Stimulated activated CD4-positive, alpha-beta T cell treated with anti-CD3 and anti-CD28 coated beads, Interleukin-1b, Interleukin-23, amount 100 ng/mL, for 48 hours (primary cell): ENCODE data around the gene KRTDAP.

Experiments used
- DNase-seq: peaks from one replicate; pipeline ENCODE4 v3.0.0-alpha.2; 2020

The KRTDAP gene

GRCh38 chr19:35449359-35450043 is 40.8 kb downstream of the KRTDAP start:
- no peak for DNase-seq

DNA sequence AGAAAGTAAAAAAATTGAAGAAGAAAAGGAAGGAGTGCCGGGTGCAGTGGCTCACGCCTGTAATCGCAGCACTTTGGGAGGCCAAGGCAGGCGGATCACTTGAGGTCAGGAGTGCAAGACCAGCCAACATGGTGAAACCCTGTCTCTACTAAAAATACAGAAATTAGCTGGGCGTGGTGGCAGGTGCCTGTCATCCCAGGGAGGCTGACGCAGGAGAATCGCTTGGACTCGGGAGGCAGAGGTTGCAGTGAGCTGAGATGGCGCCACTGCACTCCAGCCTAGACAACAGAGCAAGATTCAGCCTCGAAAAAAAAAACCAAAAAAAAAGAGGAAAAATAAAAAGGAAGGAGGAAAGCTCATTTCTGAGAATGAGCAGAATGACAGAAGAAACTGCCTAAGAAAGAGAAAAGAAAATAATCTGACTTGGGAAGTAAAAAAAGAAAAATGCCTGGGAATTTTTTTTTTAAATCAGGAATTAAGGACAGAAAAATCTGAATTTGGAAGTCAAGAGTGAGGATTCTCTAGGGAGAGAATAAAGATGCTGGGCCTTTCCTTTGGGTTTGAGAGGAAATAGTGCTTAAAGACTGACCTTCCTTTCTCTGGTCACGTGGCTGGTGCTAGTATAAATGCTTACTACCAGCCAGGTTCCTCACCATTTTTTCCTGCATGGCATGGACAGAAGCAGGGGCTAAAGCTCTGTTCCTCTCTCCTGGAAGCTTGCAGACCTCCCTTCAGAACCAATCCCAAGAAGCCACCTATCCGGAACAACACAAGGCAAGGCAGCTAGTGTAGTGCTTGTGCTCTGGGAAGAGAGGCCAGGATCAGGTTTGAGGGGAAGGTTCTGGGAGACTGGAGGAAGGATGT is 42.4 kb downstream of the KRTDAP start, which contains the start of gene FFAR2:
Gene FFAR2 (plus strand): TSS at position 652 of the 864 bp plus-strand sequence. CDS start 1,458 bp downstream, outside the sequence.
- no peak for DNase-seq

DNA sequence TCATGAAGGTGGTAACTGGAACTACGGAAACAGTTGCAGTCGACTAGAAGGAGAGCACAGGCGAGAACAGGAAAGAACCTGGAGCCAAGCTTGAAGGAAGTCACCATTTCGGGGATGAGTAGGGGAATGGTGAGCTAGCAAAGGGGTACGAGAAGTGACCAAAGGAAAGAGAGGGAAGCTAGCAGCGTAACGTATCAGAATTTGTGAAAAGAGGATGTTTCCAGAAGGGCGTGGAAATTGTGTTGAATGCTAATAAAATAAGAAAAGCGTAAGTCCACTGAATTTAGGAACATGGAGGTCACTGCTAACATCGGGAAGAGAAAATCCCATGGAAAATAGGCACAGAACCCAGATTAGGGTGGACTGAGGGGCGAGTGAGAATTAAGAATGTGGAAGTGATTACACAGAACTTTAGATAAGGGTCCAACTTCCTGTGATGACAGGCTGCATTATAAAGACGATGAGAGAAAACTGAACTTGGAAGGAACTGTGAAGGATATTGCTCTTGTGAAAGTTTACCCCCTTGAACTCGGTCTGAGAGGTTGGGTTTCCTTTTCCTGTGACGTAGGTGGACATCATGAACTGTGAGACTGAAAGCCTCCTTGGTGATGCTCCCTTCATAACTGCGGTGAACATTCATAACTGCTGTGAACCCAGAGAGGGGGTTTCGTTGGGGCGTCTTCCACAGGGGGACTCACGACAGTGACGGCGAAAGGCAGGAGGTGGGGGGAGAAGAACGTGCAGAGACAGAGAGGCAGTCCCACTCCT is 44.3 kb downstream of the KRTDAP start:
- DNase-seq: peak; percentile 15

GRCh38 chr19:35444735-35445134 is 45.5 kb downstream of the KRTDAP start:
- no peak for DNase-seq

DNA sequence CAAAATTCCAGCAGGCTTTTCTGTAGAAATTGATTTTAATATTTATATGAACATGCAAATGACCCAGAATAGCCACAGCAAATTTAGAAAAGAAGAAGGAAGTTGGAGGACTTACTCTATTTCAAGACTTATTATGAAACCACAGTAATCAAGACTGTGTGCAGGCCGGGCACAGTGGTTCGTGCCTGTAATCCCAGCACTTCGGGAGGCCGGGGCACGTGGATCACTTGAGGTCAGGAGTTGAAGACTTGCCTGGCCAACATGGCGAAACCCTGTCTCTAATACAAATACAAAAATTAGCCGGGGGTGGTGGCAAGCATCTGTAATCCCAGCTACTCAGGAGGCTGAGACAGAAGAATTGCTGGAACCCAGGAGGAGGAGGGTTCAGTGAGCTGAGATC is 48.2 kb downstream of the KRTDAP start:
- no peak for DNase-seq

- DNase-seq: no peak
Measured at GRCh38 chr19:35439921-35440320, 50.3 kb downstream of the KRTDAP start.

GRCh38 chr19:35438527-35438926 is 51.7 kb downstream of the KRTDAP start:
- no peak for DNase-seq

DNA sequence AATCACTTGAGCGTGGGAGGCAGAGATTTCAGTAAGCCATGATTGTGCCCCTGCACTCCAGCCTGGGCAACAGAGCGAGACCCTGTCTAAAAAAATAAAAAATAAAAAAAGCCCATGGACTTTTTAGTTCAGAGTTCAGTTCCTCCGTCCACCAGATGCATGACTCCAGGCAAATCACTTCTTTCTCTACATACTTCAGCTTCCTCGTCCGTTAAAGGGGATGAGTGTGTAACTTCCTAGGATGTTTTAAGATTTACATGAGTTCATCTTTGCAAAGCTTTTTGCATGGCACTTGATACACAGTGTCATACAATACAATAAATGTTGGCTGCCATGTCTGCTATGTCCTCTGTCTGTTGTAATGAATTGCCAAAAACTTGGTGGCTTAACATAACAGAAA is 52.2 kb downstream of the KRTDAP start:
- no peak for DNase-seq

GRCh38 chr19:35437406-35437951 is 52.8 kb downstream of the KRTDAP start:
- DNase-seq: no peak
